Suprapubic skin (tissue), 4 donors: ENCODE results near the gene NRXN3.

Experiments
- EP300 ChIP-seq: sonication (generic); formaldehyde crosslinking; IDR thresholded peaks from one replicate; pipeline ENCODE4 v1.6.1; 2017; ENCODE audit warnings: antibody characterized with exemption
- POLR2A ChIP-seq, 2 donors: fragments of 450-650 bp; IDR thresholded peaks; one replicate each; pipeline ENCODE4 v1.6.1; 2017; ENCODE audit warnings: antibody characterized with exemption in 2 of 2, mild to moderate bottlenecking in 2 of 2, moderate library complexity in 2 of 2
- POLR2AphosphoS5 ChIP-seq, 3 donors: sonication (generic); formaldehyde crosslinking; IDR thresholded peaks; one replicate each; pipeline ENCODE4 v1.6.1; 2017; ENCODE audit warnings: antibody characterized with exemption in 3 of 3
- TF ChIP-seq, protein P1 (sequence below), 2 donors: fragments of 200-600 bp in 1 of 2; fragments of 450-650 bp in 1 of 2; sonication (generic) in 1 of 2; IDR thresholded peaks; one replicate each; pipeline ENCODE4 v1.5.1; 2016 to 2019; ENCODE audit warnings: antibody characterized with exemption in 2 of 2, mild to moderate bottlenecking in 1 of 2, moderate library complexity in 1 of 2

DNA sequence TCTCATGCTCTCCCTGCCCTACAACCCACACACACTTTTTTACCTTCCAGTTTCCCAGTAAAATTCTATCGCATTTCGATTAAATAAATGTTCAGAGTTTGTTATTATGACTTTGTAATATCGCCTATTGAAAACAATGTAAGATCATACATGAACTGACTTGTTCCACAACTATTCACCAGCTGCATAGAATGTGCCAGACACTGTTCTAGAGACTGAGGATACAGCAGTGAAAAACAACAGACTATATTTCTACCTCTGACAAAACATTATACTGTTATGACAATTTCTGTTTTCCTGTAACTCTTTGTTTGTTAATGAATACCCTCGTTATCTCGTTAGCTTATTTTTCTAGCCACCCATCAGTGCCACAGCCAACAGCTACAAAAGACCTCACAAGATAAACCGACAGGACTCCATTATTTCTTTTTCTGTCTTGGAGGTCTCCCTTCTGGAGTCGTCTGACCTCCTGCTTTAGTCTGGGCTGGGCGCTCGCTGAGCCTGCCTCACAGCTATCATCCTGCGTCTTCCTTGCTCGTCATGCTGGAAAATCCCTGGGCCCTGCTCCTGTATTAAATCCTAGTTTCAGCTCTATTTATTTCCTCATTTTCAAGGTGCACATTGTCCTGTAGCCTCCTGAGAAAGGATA, 1542.3 kb downstream of the NRXN3 start:
- TF ChIP-seq POLR2AphosphoS5 (IDR thresholded peaks at IDR 0.05), result no peak
- TF ChIP-seq, protein P1, sequence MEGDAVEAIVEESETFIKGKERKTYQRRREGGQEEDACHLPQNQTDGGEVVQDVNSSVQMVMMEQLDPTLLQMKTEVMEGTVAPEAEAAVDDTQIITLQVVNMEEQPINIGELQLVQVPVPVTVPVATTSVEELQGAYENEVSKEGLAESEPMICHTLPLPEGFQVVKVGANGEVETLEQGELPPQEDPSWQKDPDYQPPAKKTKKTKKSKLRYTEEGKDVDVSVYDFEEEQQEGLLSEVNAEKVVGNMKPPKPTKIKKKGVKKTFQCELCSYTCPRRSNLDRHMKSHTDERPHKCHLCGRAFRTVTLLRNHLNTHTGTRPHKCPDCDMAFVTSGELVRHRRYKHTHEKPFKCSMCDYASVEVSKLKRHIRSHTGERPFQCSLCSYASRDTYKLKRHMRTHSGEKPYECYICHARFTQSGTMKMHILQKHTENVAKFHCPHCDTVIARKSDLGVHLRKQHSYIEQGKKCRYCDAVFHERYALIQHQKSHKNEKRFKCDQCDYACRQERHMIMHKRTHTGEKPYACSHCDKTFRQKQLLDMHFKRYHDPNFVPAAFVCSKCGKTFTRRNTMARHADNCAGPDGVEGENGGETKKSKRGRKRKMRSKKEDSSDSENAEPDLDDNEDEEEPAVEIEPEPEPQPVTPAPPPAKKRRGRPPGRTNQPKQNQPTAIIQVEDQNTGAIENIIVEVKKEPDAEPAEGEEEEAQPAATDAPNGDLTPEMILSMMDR (IDR thresholded peaks at IDR 0.05), result no peak
- no peak for TF ChIP-seq POLR2A (IDR thresholded peaks at IDR 0.05)
- no peak for TF ChIP-seq EP300
